Activated CD4-positive, alpha-beta memory T cell treated with anti-CD3 and anti-CD28 coated beads for 36 hours (primary cell): ENCODE measurements around the gene IRGQ. TPM values are rescaled to one million over a fixed set of nuclear protein-coding genes. Genes with fewer than 3 reads are reported as not detected.
A peak's percentile ranks its signal among the peaks of the same experiment; 100 is the strongest.
"Not testable (repeated sequence)": the region's sequence is repeated elsewhere in the genome, so short reads cannot be mapped to it uniquely, and the experiment has no call there.

Experiments used
- CTCF ChIA-PET: fragments of 350-600 bp; sonication (Branson Sonifier 250); formaldehyde crosslinking; loops from one replicate; lab custom pipeline; 2021; ENCODE audit warnings: antibody characterized with exemption, inconsistent platforms; lab: Charles Lee
- POLR2A ChIA-PET: fragments of 350-600 bp; sonication (Branson Sonifier 250); formaldehyde crosslinking; loops from one replicate; lab custom pipeline; 2021; ENCODE audit warnings: antibody characterized with exemption; lab: Charles Lee
- DNase-seq: peaks from one replicate; pipeline ENCODE4 v3.0.0-alpha.2; 2020
- H3K27ac Mint-ChIP-seq: one replicate; pipeline ENCODE4 v1.8.0; 2021; ENCODE audit warnings: mixed read lengths
- H3K27me3 Mint-ChIP-seq: one replicate; pipeline ENCODE4 v1.8.0; 2021; ENCODE audit warnings: mixed read lengths
- H3K36me3 Mint-ChIP-seq: one replicate; pipeline ENCODE4 v1.8.0; 2021; ENCODE audit warnings: mixed read lengths
- H3K4me1 Mint-ChIP-seq: one replicate; pipeline ENCODE4 v1.8.0; 2021; ENCODE audit warnings: low read depth, mixed read lengths
- H3K4me3 Mint-ChIP-seq: one replicate; pipeline ENCODE4 v1.8.0; 2021; ENCODE audit warnings: mild to moderate bottlenecking, mixed read lengths
- H3K9me3 Mint-ChIP-seq: one replicate; pipeline ENCODE4 v1.8.0; 2021; ENCODE audit warnings: mixed read lengths
- intact Hi-C: fragments of 100-400 bp; cut with micrococcal nuclease; formaldehyde crosslinking; loops from one replicate; pipeline ENCODE4 v1.15.1; 2023
- total RNA-seq, 2 experiments: library from RNA; stranded (reverse); gene quantifications; one replicate each; pipeline ENCODE4 v1.2.3, GENCODE V29; 2021

Gene IRGQ
- total RNA-seq, 2 experiments from 2014 or later = 18.3 to 19.9 TPM

- H3K4me3 Mint-ChIP-seq, CTCF ChIA-PET, H3K9me3 Mint-ChIP-seq, H3K36me3 Mint-ChIP-seq, intact Hi-C loops, H3K27ac Mint-ChIP-seq, POLR2A ChIA-PET, DNase-seq: not testable (repeated sequence)
- H3K4me1 Mint-ChIP-seq = peaks cover 12% of the 10 kb centered on the region
- H3K27me3 Mint-ChIP-seq = peaks cover 24% of the 10 kb centered on the region
These were observed 39.6 kb upstream of the IRGQ start for GRCh38 chr19:43635561-43635940.

- intact Hi-C loops = no loop called here
- ChIA-PET POLR2A (no interaction called here), CTCF (interaction anchor here (0.7 kb wide), 1 partner anchor 34 kb away, joined by 3 read pairs; no protein-coding TSS in a partner anchor)
- Mint-ChIP-seq H3K36me3 (no peaks in the 10 kb centered on the region), H3K4me3 (no peak overlapping the region), H3K27ac (no peak overlapping the region), H3K4me1 (peaks cover 7% of the 10 kb centered on the region), H3K9me3 (no peaks in the 10 kb centered on the region), H3K27me3 (peaks cover 20% of the 10 kb centered on the region)
- no peak for DNase-seq
These were observed 39.1 kb upstream of the IRGQ start for GRCh38 chr19:43634872-43635560.

GRCh38 chr19:43634506-43634871 is 38.6 kb upstream of the IRGQ start:
- ChIA-PET POLR2A (no interaction called here), CTCF (interaction anchor here (0.7 kb wide), 1 partner anchor 34 kb away, joined by 3 read pairs; no protein-coding TSS in a partner anchor)
- H3K9me3 Mint-ChIP-seq = no peaks in the 10 kb centered on the region
- DNase-seq = no peak
- peaks cover 7% of the 10 kb centered on the region for H3K4me1 Mint-ChIP-seq
- no peak overlapping the region for H3K27ac Mint-ChIP-seq
- H3K27me3 Mint-ChIP-seq = peaks cover 20% of the 10 kb centered on the region
- H3K4me3 Mint-ChIP-seq = no peak overlapping the region
- H3K36me3 Mint-ChIP-seq = no peaks in the 10 kb centered on the region
- intact Hi-C loops = no loop called here

GRCh38 chr19:43634068-43634467 is 38.1 kb upstream of the IRGQ start:
- Mint-ChIP-seq H3K4me1 (peaks cover 5% of the 10 kb centered on the region), H3K36me3 (no peaks in the 10 kb centered on the region), H3K9me3 (no peaks in the 10 kb centered on the region), H3K27ac (no peak overlapping the region), H3K27me3 (peaks cover 19% of the 10 kb centered on the region), H3K4me3 (no peak overlapping the region)
- ChIA-PET POLR2A (interaction anchor here (0.6 kb wide), 1 partner anchor 1198 kb away, joined by 4 read pairs; no protein-coding TSS in a partner anchor), CTCF (interaction anchor here (0.7 kb wide), 1 partner anchor 118 kb away, joined by 3 read pairs; no protein-coding TSS in a partner anchor)
- no peak for DNase-seq
- intact Hi-C loops = no loop called here

- intact Hi-C loops = no loop called here
- POLR2A ChIA-PET = interaction anchor here (0.6 kb wide), 1 partner anchor 1198 kb away, joined by 4 read pairs; no protein-coding TSS in a partner anchor
- no peaks in the 10 kb centered on the region for H3K9me3 Mint-ChIP-seq
- CTCF ChIA-PET = interaction anchor here (0.7 kb wide), 1 partner anchor 119 kb away, joined by 3 read pairs; no protein-coding TSS in a partner anchor
- H3K27me3 Mint-ChIP-seq = peaks cover 13% of the 10 kb centered on the region
- H3K4me3 Mint-ChIP-seq = no peak overlapping the region
- H3K36me3 Mint-ChIP-seq = no peaks in the 10 kb centered on the region
- H3K4me1 Mint-ChIP-seq = peaks cover 2% of the 10 kb centered on the region
- no peak for DNase-seq
- no peak overlapping the region for H3K27ac Mint-ChIP-seq
These were observed 37.6 kb upstream of the IRGQ start for GRCh38 chr19:43633520-43633919.

GRCh38 chr19:43631491-43631890 is 35.6 kb upstream of the IRGQ start:
- ChIA-PET POLR2A (no interaction called here), CTCF (no interaction called here)
- Mint-ChIP-seq H3K36me3 (no peaks in the 10 kb centered on the region), H3K9me3 (no peaks in the 10 kb centered on the region), H3K4me3 (no peak overlapping the region), H3K27me3 (peaks cover 9% of the 10 kb centered on the region), H3K4me1 (peaks cover 2% of the 10 kb centered on the region), H3K27ac (no peak overlapping the region)
- intact Hi-C loops = no loop called here
- DNase-seq = no peak

GRCh38 chr19:43628646-43629326 is 32.9 kb upstream of the IRGQ start:
- H3K4me3 Mint-ChIP-seq = no peak overlapping the region
- H3K27ac Mint-ChIP-seq = no peak overlapping the region
- H3K27me3 Mint-ChIP-seq = peaks cover 8% of the 10 kb centered on the region
- ChIA-PET CTCF (interaction anchor here (0.6 to 1.0 kb wide), 2 partner anchors 34 to 1378 kb away, joined by 3 to 4 read pairs; no protein-coding TSS in a partner anchor), POLR2A (no interaction called here)
- no peaks in the 10 kb centered on the region for H3K36me3 Mint-ChIP-seq
- H3K4me1 Mint-ChIP-seq = peaks cover 8% of the 10 kb centered on the region
- intact Hi-C loops = no loop called here
- no peak for DNase-seq
- no peaks in the 10 kb centered on the region for H3K9me3 Mint-ChIP-seq

GRCh38 chr19:43626838-43627237 is 30.9 kb upstream of the IRGQ start:
- Mint-ChIP-seq H3K4me1 (peaks cover 8% of the 10 kb centered on the region), H3K9me3 (no peaks in the 10 kb centered on the region), H3K27ac (no peak overlapping the region), H3K27me3 (peaks cover 8% of the 10 kb centered on the region), H3K4me3 (no peak overlapping the region), H3K36me3 (no peaks in the 10 kb centered on the region)
- DNase-seq = no peak
- ChIA-PET POLR2A (interaction anchor here (1.1 kb wide), 1 partner anchor 31 kb away, joined by 3 read pairs; the partner anchor contains the start of genes IRGQ and ZNF576), CTCF (interaction anchor here (0.7 to 2.0 kb wide), 4 partner anchors 27 to 187 kb away, joined by 3 to 11 read pairs (median 4); no protein-coding TSS in a partner anchor)
- intact Hi-C loops = no loop called here

GRCh38 chr19:43625918-43626579 is 30.1 kb upstream of the IRGQ start:
- Mint-ChIP-seq H3K27ac (no peak overlapping the region), H3K27me3 (peaks cover 8% of the 10 kb centered on the region), H3K4me1 (peaks cover 10% of the 10 kb centered on the region), H3K36me3 (no peaks in the 10 kb centered on the region), H3K9me3 (no peaks in the 10 kb centered on the region), H3K4me3 (no peak overlapping the region)
- intact Hi-C loops = no loop called here
- peak; percentile 59 for DNase-seq
- ChIA-PET CTCF (interaction anchor here (0.6 to 2.0 kb wide), 6 partner anchors 14 to 186 kb away, joined by 3 to 11 read pairs (median 4); no protein-coding TSS in a partner anchor), POLR2A (no interaction called here)

- peak; percentile 94 for DNase-seq
- Mint-ChIP-seq H3K27me3 (peaks cover 8% of the 10 kb centered on the region), H3K9me3 (no peaks in the 10 kb centered on the region), H3K4me1 (peaks cover 20% of the 10 kb centered on the region), H3K36me3 (no peaks in the 10 kb centered on the region), H3K27ac (no peak overlapping the region), H3K4me3 (no peak overlapping the region)
- intact Hi-C loops = no loop called here
- POLR2A ChIA-PET = no interaction called here
- CTCF ChIA-PET = interaction anchor here (2.0 kb wide), 1 partner anchor 69 kb away, joined by 11 read pairs; no protein-coding TSS in a partner anchor
These were observed 29.0 kb upstream of the IRGQ start for GRCh38 chr19:43624933-43625332.

GRCh38 chr19:43623889-43624670 is 28.1 kb upstream of the IRGQ start:
- DNase-seq = peak; percentile 37
- Mint-ChIP-seq H3K27me3 (peaks cover 8% of the 10 kb centered on the region), H3K27ac (no peak overlapping the region), H3K4me3 (no peak overlapping the region), H3K9me3 (no peaks in the 10 kb centered on the region), H3K4me1 (peaks cover 21% of the 10 kb centered on the region), H3K36me3 (no peaks in the 10 kb centered on the region)
- ChIA-PET CTCF (interaction anchor here (1.2 kb wide), 2 partner anchors 44 to 177 kb away, joined by 3 to 4 read pairs; no protein-coding TSS in a partner anchor), POLR2A (no interaction called here)
- intact Hi-C loops = no loop called here
